Myocyte (in vitro differentiated cells): ENCODE measurements around the gene GRAP. TPM values are rescaled to one million over a fixed set of nuclear protein-coding genes. Genes with fewer than 3 reads are reported as not detected.

ENCODE experiments used
- DNase-seq: peaks from one replicate; pipeline ENCODE4 v3.0.0-alpha.2; 2012; ENCODE audit warnings: low read depth
- total RNA-seq: library from RNA; depleted of rRNA; stranded (reverse); fragments of >200 nt; gene quantifications from 2 replicates; pipeline ENCODE4 v1.2.3, GENCODE V29; 2014

GRAP gene
- total RNA-seq, 1 donor from 2014 or later, result not detected

DNA sequence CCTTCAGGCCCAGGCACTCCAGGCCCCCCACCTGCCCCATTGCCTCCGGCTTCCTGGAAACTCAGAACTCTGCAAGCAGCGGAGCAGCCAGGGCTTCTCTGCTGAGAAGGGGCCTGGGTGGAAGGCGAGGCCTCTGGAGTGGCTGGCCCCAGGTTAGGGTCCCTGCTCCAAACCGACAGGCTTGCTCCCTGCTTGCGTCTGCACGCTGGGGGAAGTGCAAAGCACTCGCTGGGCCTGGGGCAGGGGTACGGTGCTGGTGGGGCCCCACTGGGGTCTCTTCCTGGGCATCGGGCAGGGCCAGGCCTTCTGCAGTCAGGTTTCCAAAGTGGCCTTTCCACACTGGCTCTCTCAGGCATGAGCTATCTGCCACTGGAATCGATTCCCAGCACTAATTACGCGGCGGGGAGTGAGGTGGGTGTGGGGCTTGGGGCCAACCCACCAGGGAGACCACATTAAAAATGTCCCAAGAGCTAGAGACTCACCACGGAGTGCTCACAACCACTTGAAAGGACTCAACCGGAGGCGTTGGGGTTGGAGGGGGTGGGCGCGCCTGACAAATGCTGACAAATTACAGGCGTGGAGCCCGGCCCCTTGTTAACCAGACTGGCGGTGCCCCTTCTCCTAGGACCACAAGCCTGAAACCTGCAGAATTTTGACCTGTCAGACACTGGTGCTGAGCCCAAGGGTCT, 60.1 kb downstream of the GRAP start:
- no peak for DNase-seq

- DNase-seq, result no peak
These were observed 61.3 kb downstream of the GRAP start for GRCh38 chr17:18985475-18985874.

DNA sequence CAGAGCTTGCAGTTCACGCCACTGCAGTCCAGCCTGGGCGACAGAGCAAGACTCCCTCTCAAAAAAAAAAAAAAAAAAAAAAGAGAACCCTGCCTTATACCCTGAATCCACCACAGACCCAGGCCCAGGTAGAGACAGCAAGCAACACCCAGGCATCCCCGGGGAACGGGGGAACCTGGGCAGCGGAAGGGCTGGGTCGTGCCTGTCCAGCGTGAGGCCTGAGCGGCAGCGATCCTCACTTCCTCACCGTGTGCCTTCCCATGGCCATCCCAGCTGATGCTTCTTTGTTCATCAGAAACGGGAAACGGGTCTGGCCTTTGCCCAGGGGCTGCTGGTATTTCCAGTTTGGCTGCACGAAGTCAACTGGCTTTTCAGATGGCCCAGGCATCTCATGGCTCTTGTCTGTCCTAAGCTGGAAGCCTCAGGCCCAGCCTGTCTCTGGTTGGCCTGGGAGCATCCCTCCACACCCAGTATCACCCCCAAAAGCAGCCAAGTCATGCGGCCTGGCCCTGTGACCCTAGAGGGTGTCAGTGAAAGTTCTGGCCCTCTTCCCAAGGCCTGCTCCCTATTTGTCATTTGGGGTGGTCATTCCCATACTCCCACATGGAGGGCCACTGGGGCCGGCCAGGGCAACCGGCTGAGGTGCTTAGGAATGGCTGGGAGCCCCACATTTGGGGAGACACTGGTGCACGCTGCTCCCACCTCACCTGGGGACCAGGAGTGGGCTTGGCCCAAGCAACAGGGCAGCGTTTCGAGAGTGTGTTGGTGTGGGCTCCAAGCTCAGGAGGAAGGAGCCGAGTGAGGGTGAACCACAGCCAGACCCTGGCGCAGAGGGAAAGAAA, 62.3 kb downstream of the GRAP start:
- DNase-seq, result no peak

DNA sequence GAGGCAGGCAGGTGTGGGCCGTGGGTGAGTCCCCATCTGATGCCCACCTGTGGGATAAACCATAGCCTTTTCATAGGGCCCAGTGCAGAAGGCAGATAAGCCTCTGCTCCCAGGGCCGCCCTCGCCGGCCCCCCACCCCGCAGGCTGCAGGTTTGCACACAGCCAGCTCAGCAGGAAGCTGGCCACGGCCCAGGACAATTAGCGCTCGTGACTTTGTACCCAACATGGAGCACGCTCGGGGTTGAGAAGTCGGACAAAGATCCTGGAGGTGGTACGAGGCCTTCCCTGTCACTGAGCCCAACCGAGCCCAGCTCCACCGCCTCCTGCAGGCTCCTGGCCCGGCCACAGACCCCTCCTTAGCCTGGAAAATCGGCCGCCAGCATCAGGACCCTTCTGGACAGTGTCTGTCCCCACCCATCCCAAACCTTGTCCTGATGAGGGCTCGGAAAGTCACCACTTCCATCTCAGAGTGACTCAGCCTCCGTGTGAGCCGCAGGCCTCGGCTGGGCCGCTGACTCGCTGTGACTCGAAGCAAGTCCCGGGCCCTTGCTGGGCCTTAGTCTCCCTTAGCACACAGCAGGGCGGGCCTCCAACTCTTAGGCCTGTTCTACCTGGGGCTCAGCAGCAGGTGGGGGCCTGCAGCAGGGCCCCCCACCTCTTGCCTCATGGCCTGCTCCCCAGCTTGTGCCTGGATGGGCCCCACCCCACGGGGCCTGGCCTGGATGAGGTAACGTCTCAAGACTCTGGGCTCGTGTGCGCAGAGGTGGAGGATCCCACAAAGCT, 64.9 kb downstream of the GRAP start:
- peak; percentile 58 for DNase-seq

GRCh38 chr17:18981335-18981641, 65.5 kb downstream of the GRAP start:
- no peak for DNase-seq

GRCh38 chr17:18980682-18981334, 65.9 kb downstream of the GRAP start:
- DNase-seq, result no peak

DNA sequence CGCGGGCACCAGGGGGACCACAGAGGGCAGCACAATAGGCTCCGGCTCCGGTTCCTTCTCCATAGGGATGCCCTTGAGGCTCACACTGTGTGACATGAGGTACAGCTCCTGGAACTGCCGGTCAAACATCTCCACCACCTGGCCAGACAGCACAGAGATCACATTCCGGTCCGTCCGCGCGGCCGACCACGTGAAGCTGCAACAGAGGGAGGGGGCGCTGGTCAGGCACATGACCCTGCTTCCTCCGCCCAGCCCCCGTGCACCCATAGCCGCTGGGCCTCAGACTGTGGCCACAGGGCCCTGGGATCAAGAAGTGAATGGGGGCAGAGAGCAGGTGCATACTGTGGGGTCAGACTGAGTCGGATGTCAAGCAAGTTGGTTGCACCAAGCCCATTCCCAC, 68.1 kb downstream of the GRAP start:
- no peak for DNase-seq

DNA sequence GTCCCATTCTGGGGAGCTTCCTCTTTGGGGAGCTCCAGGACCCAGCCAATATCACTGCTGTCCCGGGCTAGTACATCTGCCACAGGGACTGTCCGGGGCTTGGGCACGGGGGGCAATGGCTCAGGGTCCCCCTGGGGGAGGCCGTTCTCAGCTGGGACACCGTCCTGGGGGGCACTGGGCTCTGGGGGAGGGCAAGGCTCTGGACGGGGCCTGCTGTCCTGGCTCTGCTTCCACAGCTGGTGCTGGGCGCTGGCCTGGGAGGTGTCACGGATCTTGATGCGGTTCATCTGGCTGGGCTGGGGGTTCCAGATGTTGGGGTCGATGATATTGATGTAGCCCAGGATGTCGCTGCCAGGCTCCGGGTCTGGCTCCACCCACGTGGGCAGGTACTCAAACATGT, 68.7 kb downstream of the GRAP start:
- DNase-seq, result no peak

GRCh38 chr17:18977646-18978045, 69.1 kb downstream of the GRAP start:
- DNase-seq, result no peak

- no peak for DNase-seq
These were observed 69.7 kb downstream of the GRAP start for GRCh38 chr17:18977021-18977420.

DNA sequence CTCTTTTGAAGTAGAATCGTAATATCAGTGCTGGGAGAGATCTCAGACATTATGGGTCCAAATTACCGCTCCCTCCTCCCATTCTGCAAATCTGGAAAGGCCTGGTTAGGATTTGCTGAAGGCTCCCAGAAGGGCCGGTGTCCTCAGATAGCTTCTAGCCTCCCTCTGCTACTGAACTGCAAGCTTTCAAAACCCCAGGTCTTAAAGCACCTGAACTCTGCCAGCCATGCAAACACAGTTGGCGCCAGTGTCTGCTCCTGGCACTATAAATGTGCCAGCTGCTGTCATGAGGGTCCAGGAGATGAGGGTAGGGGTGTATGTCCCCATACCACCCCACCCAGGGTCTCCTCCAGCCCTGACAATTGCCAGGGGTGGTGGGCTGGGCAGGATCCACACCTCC, 70.6 kb downstream of the GRAP start:
- DNase-seq, result no peak

GRCh38 chr17:18975597-18975996, 71.2 kb downstream of the GRAP start:
- no peak for DNase-seq

DNA sequence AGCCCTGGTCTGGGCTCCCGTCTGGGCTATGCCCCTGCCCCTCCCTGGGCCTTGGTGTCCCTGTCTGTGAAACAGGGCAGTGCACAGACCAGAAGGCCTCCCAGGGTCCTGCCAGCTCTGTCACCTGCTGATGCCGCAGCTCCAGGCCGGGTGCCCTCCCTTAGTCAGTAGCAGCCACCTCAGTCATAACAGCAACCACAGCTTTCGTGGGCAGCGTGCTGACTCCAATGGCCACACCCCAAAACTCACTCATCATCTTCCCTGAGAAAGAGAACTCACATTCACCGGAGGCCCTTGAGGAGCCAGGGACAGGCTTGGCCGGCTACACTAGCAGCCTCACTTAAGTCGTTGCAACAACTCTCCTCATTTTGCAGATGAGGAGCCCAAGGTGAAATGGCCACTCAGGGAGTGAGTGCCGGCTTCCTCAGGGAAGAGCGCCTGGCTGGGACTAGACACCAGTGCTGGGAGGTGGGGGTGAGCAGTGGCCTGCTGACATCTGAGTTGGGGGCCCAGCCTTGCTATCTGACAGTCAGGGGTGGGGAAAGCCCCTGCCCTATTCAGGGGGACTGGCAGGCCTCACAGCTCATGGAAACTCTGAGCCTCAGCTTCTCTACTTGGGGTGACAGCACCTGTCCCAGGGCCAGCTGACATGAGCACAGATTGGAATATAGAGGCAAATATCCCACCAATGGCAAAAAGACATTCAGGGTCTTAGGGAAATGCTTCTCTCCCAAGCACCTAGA, 72.2 kb downstream of the GRAP start:
- DNase-seq, result peak; percentile 59

- DNase-seq, result no peak
These were observed 75.0 kb downstream of the GRAP start for GRCh38 chr17:18971801-18972200.

Other genes with a start within 250 kb of the GRAP start
- gene PRPSAP2, start 188.8 kb downstream of the GRAP start, total RNA-seq, result 27.4 and 30.3 TPM in 2 replicates
- not detected in 2 replicates for gene SLC5A10, start 94.8 kb downstream of the GRAP start, total RNA-seq
- gene FAM83G, start 42.2 kb downstream of the GRAP start, total RNA-seq, result 4.3 and 6.0 TPM in 2 replicates
- not detected in 2 replicates for gene GRAPL, start 80.6 kb upstream of the GRAP start, total RNA-seq
- 6.4 and 7.5 TPM in 2 replicates for gene EPN2, start 190.4 kb upstream of the GRAP start, total RNA-seq